Measurements from ENCODE around the gene SKI. TPM values are rescaled to one million over a fixed set of nuclear protein-coding genes. Genes with fewer than 3 reads are reported as not detected.
"Not testable (repeated sequence)": the region's sequence is repeated elsewhere in the genome, so short reads cannot be mapped to it uniquely, and the experiment has no call there.

The SKI gene
- polyA plus RNA-seq, 4 donors, result 52.8 to 64.9 (median 57.0) TPM

- no peak for DNase-seq (ENCODE audit: low read depth in 4 of 4, low spot score in 3 of 4)
These were observed 11.4 kb downstream of the SKI start for GRCh38 chr1:2239384-2239985.

GRCh38 chr1:2240270-2241156, 12.4 kb downstream of the SKI start:
- DNase-seq (ENCODE audit: low read depth in 4 of 4, low spot score in 3 of 4), result no peak

- DNase-seq (ENCODE audit: low read depth in 4 of 4, low spot score in 3 of 4), result no peak
These were observed 13.7 kb downstream of the SKI start for GRCh38 chr1:2241820-2242219.

GRCh38 chr1:2242814-2243725, 15.0 kb downstream of the SKI start:
- no peak for DNase-seq (ENCODE audit: low read depth in 4 of 4, low spot score in 3 of 4)

- not testable (repeated sequence) for DNase-seq (ENCODE audit: low read depth in 4 of 4, low spot score in 3 of 4)
These were observed 18.9 kb downstream of the SKI start for GRCh38 chr1:2247045-2247394.

GRCh38 chr1:2247760-2248126, 19.6 kb downstream of the SKI start:
- no peak for DNase-seq (ENCODE audit: low read depth in 4 of 4, low spot score in 3 of 4)

- DNase-seq (ENCODE audit: low read depth in 4 of 4, low spot score in 3 of 4), result no peak
These were observed 20.2 kb downstream of the SKI start for GRCh38 chr1:2248127-2248826.

GRCh38 chr1:2248854-2249558, 20.9 kb downstream of the SKI start:
- DNase-seq (ENCODE audit: low read depth in 4 of 4, low spot score in 3 of 4), result no peak

- no peak for DNase-seq (ENCODE audit: low read depth in 4 of 4, low spot score in 3 of 4)
These were observed 21.4 kb downstream of the SKI start for GRCh38 chr1:2249559-2249906.

GRCh38 chr1:2250721-2251281, 22.7 kb downstream of the SKI start:
- no peak for DNase-seq (ENCODE audit: low read depth in 4 of 4, low spot score in 3 of 4)

- no peak for DNase-seq (ENCODE audit: low read depth in 4 of 4, low spot score in 3 of 4)
These were observed 23.2 kb downstream of the SKI start for GRCh38 chr1:2251363-2251762.

GRCh38 chr1:2251786-2252185, 23.7 kb downstream of the SKI start:
- DNase-seq (ENCODE audit: low read depth in 4 of 4, low spot score in 3 of 4), result no peak

GRCh38 chr1:2252423-2252822, 24.3 kb downstream of the SKI start:
- no peak for DNase-seq (ENCODE audit: low read depth in 4 of 4, low spot score in 3 of 4)

GRCh38 chr1:2253036-2253796, 25.1 kb downstream of the SKI start:
- no peak for DNase-seq (ENCODE audit: low read depth in 4 of 4, low spot score in 3 of 4)

GRCh38 chr1:2253797-2254480, 25.8 kb downstream of the SKI start:
- no peak for DNase-seq (ENCODE audit: low read depth in 4 of 4, low spot score in 3 of 4)

GRCh38 chr1:2255047-2255419, 26.9 kb downstream of the SKI start:
- DNase-seq (ENCODE audit: low read depth in 4 of 4, low spot score in 3 of 4), result no peak

GRCh38 chr1:2255420-2256369, 27.6 kb downstream of the SKI start:
- DNase-seq (ENCODE audit: low read depth in 4 of 4, low spot score in 3 of 4), result no peak
